Adipocyte (in vitro differentiated cells): ENCODE measurements around the gene OR6M1.

Experiments
- DNase-seq: peaks from one replicate; pipeline ENCODE4 v3.0.0-alpha.2; 2015; ENCODE audit warnings: low read depth
- H3K27me3 ChIP-seq: replicated peaks from 2 replicates; pipeline ENCODE4 v1.7.0; 2013; ENCODE audit warnings: mild to moderate bottlenecking, low read length, moderate library complexity; ENCODE audit not compliant: control insufficient read depth, insufficient read depth
- H3K36me3 ChIP-seq: 2 replicates; pipeline ENCODE4 v1.7.0; 2013; ENCODE audit warnings: low read length, mild to moderate bottlenecking, moderate library complexity; ENCODE audit not compliant: control insufficient read depth, insufficient read depth, severe bottlenecking
- H3K4me1 ChIP-seq: 2 replicates; pipeline ENCODE4 v1.7.0; 2013; ENCODE audit warnings: mild to moderate bottlenecking, low read length, moderate library complexity; ENCODE audit not compliant: control insufficient read depth, insufficient read depth
- H3K4me3 ChIP-seq: 2 replicates; pipeline ENCODE4 v1.7.0; 2013; ENCODE audit warnings: mild to moderate bottlenecking, low read length, moderate library complexity
- H3K9ac ChIP-seq: 2 replicates; pipeline ENCODE4 v1.7.0; 2013; ENCODE audit warnings: mild to moderate bottlenecking, low read length, moderate library complexity
- H3K9me3 ChIP-seq: 2 replicates; pipeline ENCODE4 v1.7.0; 2013; ENCODE audit warnings: mild to moderate bottlenecking, low read length, moderate library complexity; ENCODE audit not compliant: control insufficient read depth

OR6M1 gene

GRCh38 chr11:123815122-123815521, 9.0 kb upstream of the OR6M1 start:
- Histone ChIP-seq H3K27me3 (no peaks in the 10 kb centered on the region), H3K9ac (no peak overlapping the region), H3K4me3 (no peak overlapping the region), H3K9me3 (no peaks in the 10 kb centered on the region), H3K36me3 (no peaks in the 10 kb centered on the region), H3K4me1 (no peaks in the 10 kb centered on the region)
- no peak for DNase-seq

GRCh38 chr11:123801765-123802164, 4.4 kb downstream of the OR6M1 start:
- Histone ChIP-seq H3K4me3 (no peak overlapping the region), H3K4me1 (no peaks in the 10 kb centered on the region), H3K9me3 (no peaks in the 10 kb centered on the region), H3K9ac (no peak overlapping the region), H3K27me3 (no peaks in the 10 kb centered on the region), H3K36me3 (no peaks in the 10 kb centered on the region)
- no peak for DNase-seq

GRCh38 chr11:123800036-123800435, 6.1 kb downstream of the OR6M1 start:
- Histone ChIP-seq H3K4me3 (no peak overlapping the region), H3K9me3 (no peaks in the 10 kb centered on the region), H3K27me3 (no peaks in the 10 kb centered on the region), H3K36me3 (no peaks in the 10 kb centered on the region), H3K9ac (no peak overlapping the region), H3K4me1 (no peaks in the 10 kb centered on the region)
- DNase-seq = no peak

GRCh38 chr11:123799438-123799837, 6.7 kb downstream of the OR6M1 start:
- no peaks in the 10 kb centered on the region for H3K9me3 ChIP-seq
- DNase-seq = no peak
- no peaks in the 10 kb centered on the region for H3K36me3 ChIP-seq
- no peaks in the 10 kb centered on the region for H3K27me3 ChIP-seq
- H3K9ac ChIP-seq = no peak overlapping the region
- no peak overlapping the region for H3K4me3 ChIP-seq
- H3K4me1 ChIP-seq = no peaks in the 10 kb centered on the region

GRCh38 chr11:123798513-123799252, 7.5 kb downstream of the OR6M1 start:
- H3K27me3 ChIP-seq = no peaks in the 10 kb centered on the region
- H3K4me1 ChIP-seq = no peaks in the 10 kb centered on the region
- H3K9me3 ChIP-seq = no peaks in the 10 kb centered on the region
- no peak overlapping the region for H3K9ac ChIP-seq
- no peak overlapping the region for H3K4me3 ChIP-seq
- no peak for DNase-seq
- H3K36me3 ChIP-seq = no peaks in the 10 kb centered on the region

GRCh38 chr11:123798079-123798478, 8.1 kb downstream of the OR6M1 start:
- DNase-seq = no peak
- Histone ChIP-seq H3K4me1 (no peaks in the 10 kb centered on the region), H3K27me3 (no peaks in the 10 kb centered on the region), H3K9me3 (no peaks in the 10 kb centered on the region), H3K4me3 (no peak overlapping the region), H3K36me3 (no peaks in the 10 kb centered on the region), H3K9ac (no peak overlapping the region)

- no peaks in the 10 kb centered on the region for H3K36me3 ChIP-seq
- H3K9me3 ChIP-seq = no peaks in the 10 kb centered on the region
- H3K27me3 ChIP-seq = no peaks in the 10 kb centered on the region
- no peak for DNase-seq
- H3K4me3 ChIP-seq = no peak overlapping the region
- no peaks in the 10 kb centered on the region for H3K4me1 ChIP-seq
- no peak overlapping the region for H3K9ac ChIP-seq
Measured at GRCh38 chr11:123797541-123797940, 8.6 kb downstream of the OR6M1 start.

- no peak overlapping the region for H3K4me3 ChIP-seq
- no peaks in the 10 kb centered on the region for H3K9me3 ChIP-seq
- no peaks in the 10 kb centered on the region for H3K4me1 ChIP-seq
- no peak overlapping the region for H3K9ac ChIP-seq
- H3K36me3 ChIP-seq = no peaks in the 10 kb centered on the region
- no peaks in the 10 kb centered on the region for H3K27me3 ChIP-seq
- no peak for DNase-seq
Measured at GRCh38 chr11:123797114-123797513, 9.0 kb downstream of the OR6M1 start.

- Histone ChIP-seq H3K4me3 (no peak overlapping the region), H3K9ac (no peak overlapping the region), H3K9me3 (no peaks in the 10 kb centered on the region), H3K27me3 (no peaks in the 10 kb centered on the region), H3K4me1 (no peaks in the 10 kb centered on the region), H3K36me3 (no peaks in the 10 kb centered on the region)
- DNase-seq = no peak
Measured at GRCh38 chr11:123796226-123796625, 9.9 kb downstream of the OR6M1 start.

- Histone ChIP-seq H3K4me3 (no peak overlapping the region), H3K36me3 (no peaks in the 10 kb centered on the region), H3K4me1 (no peaks in the 10 kb centered on the region), H3K9me3 (peaks cover 3% of the 10 kb centered on the region), H3K27me3 (no peaks in the 10 kb centered on the region), H3K9ac (no peak overlapping the region)
- DNase-seq = no peak
Measured at GRCh38 chr11:123783536-123783935, 22.6 kb downstream of the OR6M1 start.

GRCh38 chr11:123778511-123778910, 27.6 kb downstream of the OR6M1 start:
- Histone ChIP-seq H3K9me3 (no peaks in the 10 kb centered on the region), H3K4me3 (no peak overlapping the region), H3K36me3 (no peaks in the 10 kb centered on the region), H3K27me3 (no peaks in the 10 kb centered on the region), H3K9ac (no peak overlapping the region), H3K4me1 (no peaks in the 10 kb centered on the region)
- DNase-seq = no peak
